ENCODE measurements around the gene FTSJ3.
"Not testable (repeated sequence)": the region's sequence is repeated elsewhere in the genome, so short reads cannot be mapped to it uniquely, and the experiment has no call there.

The FTSJ3 gene

GRCh38 chr17:63843387-63843888, 16.0 kb upstream of the FTSJ3 start:
- not testable (repeated sequence) for DNase-seq

GRCh38 chr17:63842540-63843386, 15.3 kb upstream of the FTSJ3 start, which contains the start of gene SMARCD2:
Gene SMARCD2, minus strand, starts transcription at chr17:63842685. Its CDS starts 11 bp downstream, at chr17:63842674.
- DNase-seq: peak; percentile 94

DNA sequence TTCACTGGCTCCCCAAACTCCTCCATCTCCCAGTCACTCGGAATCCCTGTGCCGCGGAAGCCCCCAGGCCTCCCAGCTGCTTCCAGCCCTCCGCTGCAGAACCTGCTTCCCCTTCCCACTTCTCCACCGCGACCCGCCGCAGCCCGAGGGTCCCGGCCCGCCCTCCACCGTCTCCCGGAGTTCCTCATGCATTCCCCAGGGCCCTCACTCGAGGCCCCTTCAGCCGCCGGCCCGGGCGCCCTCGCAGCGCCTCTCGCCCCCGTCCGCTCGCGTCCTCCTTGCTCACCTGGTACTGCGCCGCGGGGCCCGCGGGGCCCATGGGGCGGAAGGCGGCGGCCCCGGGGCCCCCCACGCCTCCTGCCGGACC, 14.7 kb upstream of the FTSJ3 start:
- no peak for DNase-seq

GRCh38 chr17:63841350-63842172, 14.1 kb upstream of the FTSJ3 start:
- no peak for DNase-seq

DNA sequence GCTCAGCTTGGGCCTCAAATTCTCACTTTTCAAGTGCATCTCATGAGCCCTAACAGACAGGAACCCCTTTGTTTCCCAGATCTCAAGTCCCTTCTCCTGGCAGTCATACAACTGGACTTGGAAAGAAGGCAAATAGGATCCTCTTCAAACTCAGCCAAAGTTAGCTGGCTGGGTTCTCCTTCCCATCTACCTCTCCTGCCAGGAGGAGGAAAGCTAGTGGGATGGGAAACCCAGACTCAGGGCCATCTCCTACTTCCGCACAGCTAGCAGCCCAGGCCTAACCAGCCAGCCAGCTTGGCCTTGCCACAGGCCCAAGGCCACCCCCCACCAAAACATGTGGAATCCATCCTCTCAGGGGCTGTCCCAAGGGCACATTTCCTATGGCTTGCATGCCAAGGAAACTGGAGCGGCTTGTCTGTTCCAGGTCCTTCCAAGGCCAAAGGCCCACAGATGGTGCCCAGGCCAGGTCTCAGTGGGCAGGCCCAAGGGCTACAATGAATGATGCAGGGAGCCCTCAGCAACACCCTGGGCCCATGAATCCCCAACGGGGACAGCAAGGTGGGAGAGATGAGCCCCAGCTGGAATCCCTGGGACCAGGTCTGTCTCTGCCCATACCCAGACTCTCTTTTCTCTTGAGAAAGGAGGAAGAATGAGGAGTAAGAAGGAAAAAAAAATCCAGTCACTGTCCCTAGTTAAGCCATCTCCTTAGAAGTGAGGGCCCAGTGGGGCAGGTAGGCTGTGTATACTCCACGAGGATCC, 13.3 kb upstream of the FTSJ3 start:
- DNase-seq: no peak

DNA sequence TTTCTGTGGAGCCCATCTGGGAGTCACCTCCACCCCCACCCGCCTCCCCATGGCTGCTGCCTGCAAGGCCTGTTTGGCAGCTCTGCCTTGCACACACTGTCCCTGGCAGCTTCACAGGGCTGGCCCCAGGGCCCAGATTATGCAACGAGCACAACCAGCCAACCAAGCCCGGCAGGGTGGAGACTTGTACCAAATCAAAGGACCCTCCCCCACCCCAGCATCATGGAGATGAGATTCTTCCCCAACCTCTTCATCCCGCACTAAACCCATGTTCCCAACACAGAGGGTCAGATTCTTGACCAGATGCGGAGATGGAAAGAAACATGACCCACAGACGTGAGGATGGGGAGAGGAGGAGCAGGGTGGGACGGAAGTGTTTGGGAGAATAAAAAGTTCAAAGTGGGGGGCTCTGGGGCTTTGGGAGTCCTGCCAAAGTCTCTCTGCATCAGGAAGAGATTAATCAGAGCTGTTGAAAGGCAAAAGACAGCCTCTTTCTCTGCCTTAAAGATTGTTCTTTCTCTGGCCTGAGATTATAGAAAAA, 11.2 kb upstream of the FTSJ3 start:
- no peak for DNase-seq

GRCh38 chr17:63837962-63838600, 10.6 kb upstream of the FTSJ3 start:
- DNase-seq: no peak

DNA sequence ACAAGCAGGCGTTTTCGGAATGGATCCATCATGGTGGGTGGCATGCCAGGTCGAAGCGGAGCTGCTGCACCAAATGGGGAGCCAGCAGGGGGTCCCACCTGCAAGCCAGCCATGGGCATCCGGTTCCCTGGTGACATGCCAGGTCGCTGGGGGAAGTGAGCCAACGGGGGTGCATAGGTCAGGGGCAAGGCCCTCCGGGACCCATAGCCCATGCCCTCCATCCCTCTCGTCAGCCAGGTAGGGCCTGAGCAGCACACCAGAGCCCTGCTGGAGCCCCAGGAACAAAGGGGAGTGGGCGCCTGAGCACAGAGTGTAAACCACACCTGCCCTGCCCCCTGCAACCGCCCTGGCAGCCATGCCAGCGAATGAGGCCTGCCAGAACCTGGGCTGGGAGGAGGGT, 10.0 kb upstream of the FTSJ3 start:
- DNase-seq: no peak

DNA sequence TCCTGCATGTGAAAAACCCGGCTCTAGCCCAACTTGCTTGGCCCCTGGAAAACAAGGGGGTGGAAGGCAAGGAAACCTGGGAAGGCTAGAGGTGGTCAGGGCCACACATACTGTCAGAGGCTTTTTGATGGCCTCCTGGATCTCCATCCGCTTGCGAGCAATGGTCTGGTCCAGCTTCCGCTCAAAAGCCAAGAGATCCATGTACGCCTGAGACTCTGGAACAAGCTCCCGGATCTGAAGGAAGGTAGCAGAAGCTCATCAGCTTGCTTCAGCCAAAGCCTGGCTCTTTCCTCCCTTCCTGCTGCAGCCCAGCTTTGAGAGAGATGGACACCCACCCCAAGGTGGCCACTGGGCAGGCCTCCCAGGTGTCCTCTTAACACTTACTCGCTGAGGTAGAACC, 9.3 kb upstream of the FTSJ3 start:
- no peak for DNase-seq

GRCh38 chr17:63835167-63835720, 7.8 kb upstream of the FTSJ3 start:
- no peak for DNase-seq

DNA sequence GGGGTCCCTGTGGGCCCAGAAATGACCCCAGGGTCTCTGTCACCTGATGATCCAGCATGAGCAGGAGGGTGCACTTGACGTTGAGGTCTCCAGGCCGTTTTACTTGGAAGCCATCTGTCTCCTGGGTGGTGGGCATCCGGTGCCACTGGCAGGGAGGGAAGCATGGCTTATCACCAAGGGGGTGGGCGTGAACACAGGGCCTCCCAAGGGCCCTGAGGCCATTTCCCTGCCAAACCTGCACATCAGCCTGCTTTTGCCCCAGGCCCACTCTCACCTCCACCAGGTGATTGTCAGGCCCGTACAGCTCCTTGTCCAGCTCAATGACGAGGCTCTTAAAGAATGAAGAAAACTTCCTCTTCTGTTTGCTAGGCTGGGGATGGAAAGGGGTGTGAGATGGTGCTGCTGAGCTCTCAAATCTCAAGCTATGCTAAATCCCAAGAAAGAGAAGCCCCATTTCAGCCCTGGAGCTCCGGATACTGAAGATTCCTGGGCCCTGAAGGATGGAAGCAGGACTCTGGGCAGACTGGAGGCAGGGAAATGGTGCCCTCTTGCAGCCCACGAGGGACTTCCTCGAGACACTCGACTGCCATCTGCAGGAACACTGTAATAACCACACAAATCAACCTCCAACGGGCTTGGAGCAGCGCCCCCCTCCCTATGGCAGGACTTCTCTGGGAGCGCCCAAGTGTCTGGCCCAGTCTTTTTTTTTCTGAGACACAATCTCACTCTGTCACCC, 7.1 kb upstream of the FTSJ3 start:
- no peak for DNase-seq

GRCh38 chr17:63833741-63834373, 6.4 kb upstream of the FTSJ3 start:
- DNase-seq: no peak

DNA sequence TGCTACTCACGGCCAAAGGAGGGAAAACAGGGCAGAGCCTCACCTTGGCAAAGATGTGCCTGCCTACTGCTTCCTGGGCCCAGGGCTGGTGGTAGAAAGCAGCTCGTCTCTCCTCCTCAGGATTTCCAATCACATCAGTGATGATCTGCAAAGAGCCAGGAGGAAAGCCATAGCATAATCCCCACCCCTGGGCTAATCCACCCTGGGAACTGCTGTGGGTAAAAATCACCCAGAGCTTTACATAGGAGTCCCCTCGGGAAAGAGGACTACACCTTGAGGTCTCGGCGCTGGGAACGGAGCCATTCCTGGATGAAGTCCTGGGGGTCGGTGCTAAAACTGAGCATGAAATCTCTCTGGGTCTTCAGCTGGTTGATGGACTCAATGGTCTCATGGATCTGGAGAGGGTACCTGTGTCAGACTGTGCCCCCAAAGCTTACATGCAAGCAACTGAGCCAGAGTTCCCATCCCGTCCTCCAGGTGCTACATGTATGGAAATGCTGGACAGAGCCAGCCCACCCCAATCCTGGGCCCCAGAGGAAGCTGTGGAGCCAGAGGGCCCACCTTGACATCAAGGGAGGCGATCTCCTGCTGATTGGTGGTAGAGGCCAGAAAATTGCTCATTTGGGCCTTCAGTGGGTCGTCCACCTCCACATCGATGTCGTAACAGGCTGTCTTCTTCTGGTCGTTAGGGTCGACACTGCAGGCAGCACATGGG, 5.7 kb upstream of the FTSJ3 start:
- DNase-seq: no peak

GRCh38 chr17:63832455-63832854, 5.0 kb upstream of the FTSJ3 start:
- DNase-seq: no peak

GRCh38 chr17:63832014-63832413, 4.6 kb upstream of the FTSJ3 start:
- DNase-seq: no peak

DNA sequence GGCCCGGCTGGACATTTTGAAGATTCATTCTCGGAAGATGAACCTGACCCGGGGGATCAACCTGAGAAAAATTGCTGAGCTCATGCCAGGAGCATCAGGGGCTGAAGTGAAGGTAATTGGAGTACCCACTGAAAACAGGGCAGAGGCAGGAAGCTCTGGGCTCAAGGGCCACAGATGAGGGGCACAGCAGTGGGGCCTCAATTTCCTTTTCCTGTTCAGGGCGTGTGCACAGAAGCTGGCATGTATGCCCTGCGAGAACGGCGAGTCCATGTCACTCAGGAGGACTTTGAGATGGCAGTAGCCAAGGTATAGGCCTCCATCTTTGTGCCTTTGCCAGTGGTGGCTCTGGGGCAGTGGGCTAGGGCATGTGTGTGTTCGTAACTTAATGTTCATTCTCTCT, 4.0 kb upstream of the FTSJ3 start:
- no peak for DNase-seq

DNA sequence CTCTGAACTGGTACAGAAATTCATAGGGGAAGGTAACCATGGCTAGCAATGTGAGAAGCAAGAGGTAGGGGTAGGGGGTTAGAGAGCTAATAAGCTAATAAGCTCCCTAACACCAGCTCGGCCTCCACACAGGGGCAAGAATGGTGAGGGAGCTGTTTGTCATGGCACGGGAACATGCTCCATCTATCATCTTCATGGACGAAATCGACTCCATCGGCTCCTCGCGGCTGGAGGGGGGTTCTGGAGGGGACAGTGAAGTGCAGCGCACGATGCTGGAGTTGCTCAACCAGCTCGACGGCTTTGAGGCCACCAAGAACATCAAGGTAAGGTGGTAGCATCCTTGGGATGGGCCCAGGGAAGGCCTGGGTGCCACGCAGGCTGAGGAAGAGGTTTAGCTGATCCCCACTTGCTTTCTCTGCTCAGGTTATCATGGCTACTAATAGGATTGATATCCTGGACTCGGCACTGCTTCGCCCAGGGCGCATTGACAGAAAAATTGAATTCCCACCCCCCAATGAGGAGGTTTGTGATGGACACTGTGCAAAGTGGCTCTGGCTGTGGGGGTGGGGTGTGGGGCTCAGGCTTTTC, 3.5 kb upstream of the FTSJ3 start:
- no peak for DNase-seq

DNA sequence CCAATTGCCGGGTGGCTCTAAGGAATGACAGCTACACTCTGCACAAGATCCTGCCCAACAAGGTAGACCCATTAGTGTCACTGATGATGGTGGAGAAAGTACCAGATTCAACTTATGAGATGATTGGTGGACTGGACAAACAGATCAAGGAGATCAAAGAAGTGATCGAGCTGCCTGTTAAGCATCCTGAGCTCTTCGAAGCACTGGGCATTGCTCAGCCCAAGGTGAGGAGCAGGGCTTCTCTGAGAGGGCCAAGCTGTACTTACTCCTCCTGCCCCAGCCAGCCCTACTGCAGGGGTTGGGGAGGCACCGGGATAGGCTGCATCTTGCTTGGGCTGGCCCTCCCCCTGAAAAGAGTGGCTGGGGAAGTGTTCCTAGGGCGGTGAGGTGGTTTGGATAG, 2.8 kb upstream of the FTSJ3 start:
- DNase-seq: no peak

GRCh38 chr17:63828936-63829335, 1.5 kb upstream of the FTSJ3 start:
- DNase-seq: no peak

DNA sequence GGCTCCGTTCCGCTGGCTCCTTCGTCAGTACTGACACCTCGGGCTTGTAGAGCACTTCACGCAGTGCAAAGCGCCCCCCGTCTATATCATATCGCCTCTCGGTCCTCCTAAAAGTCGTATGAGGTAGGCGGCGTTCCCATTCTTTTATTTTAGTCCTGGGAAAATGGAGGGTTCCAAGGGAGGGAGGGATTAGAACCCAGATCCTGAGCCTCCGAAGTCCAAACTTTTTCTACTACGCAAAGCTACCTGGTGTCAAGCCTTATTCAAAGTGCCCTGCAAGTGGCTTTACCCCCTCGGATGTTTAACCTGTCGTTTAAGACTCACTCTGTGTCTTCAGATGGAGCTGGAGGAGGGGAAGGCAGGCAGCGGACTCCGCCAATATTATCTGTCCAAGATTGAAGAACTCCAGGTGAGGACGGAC, 348 bp upstream of the FTSJ3 start:
- no peak for DNase-seq
